ENCODE measurements around the gene SERPINA3.

DNA sequence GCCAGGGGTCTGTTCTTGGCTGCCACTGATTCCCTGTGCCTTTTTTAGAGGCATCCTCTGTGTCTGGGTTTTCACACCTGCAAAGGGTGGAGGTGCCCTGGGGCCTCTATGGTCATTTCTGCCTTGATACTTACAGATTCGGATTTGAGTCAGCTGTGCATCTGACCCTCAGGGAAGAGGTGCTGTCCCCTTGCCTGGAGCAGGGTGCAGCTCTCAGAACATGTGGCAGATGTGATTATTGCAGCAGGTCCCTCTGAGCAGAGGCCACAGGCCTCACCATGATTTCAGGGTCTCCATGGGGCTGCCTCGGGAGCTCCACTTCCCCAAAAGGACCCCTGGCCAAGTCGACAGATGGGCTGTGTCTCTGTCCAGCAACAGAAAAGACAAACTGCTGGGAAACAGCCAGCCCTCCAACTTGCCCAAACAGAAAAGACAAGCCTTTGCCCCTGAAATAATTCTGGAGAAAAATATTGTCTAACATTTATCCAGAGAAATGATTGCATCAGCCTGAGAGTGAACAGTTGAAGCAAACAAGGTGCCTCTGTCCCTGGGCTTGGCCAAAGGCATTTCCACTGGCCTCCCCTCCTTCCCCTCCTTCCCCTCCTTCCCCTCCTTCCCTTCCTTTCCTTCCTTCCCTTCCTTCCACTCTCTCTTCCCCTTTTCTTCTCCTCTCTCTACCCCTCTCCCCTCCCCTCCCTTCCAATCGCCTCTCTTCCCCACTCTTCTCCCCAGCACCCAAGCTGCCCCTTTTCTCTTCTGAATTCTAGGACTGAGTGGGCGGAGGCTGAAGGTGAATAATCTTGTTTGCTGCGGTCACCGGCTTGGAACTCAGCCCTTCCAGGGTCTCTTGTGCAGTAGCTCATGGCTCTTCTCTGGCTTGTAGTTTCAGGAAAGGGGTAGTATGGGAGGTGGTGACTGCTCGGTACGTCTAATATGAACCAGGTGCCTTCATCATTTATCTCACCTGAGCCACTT lies 676 bp downstream of the SERPINA3 start:
- TF ChIP-seq, protein P1, sequence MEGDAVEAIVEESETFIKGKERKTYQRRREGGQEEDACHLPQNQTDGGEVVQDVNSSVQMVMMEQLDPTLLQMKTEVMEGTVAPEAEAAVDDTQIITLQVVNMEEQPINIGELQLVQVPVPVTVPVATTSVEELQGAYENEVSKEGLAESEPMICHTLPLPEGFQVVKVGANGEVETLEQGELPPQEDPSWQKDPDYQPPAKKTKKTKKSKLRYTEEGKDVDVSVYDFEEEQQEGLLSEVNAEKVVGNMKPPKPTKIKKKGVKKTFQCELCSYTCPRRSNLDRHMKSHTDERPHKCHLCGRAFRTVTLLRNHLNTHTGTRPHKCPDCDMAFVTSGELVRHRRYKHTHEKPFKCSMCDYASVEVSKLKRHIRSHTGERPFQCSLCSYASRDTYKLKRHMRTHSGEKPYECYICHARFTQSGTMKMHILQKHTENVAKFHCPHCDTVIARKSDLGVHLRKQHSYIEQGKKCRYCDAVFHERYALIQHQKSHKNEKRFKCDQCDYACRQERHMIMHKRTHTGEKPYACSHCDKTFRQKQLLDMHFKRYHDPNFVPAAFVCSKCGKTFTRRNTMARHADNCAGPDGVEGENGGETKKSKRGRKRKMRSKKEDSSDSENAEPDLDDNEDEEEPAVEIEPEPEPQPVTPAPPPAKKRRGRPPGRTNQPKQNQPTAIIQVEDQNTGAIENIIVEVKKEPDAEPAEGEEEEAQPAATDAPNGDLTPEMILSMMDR (IDR thresholded peaks at IDR 0.05), result no peak
- no peak for TF ChIP-seq POLR2A (IDR thresholded peaks at IDR 0.05)
